Measurements from ENCODE around the gene UNC5A. TPM values are rescaled to one million over a fixed set of nuclear protein-coding genes. Genes with fewer than 3 reads are reported as not detected.

Gene UNC5A
- total RNA-seq, 1 donor from 2014 or later: 2.8 TPM

GRCh38 chr5:176876506-176877431, 66.4 kb downstream of the UNC5A start:
- DNase-seq (ENCODE audit: low spot score, unreplicated experiment): no peak
- no peak for TF ChIP-seq CTCF (IDR thresholded peaks at IDR 0.05; ENCODE audit: unreplicated experiment)
- no peaks in the 10 kb centered on the region for H3K9me3 Mint-ChIP-seq (ENCODE audit: low read depth)
- H3K36me3 Mint-ChIP-seq (ENCODE audit: insufficient read depth): no peaks in the 10 kb centered on the region
- H3K4me1 Mint-ChIP-seq (ENCODE audit: low read depth): no peaks in the 10 kb centered on the region
- H3K27me3 Mint-ChIP-seq: peaks cover 23% of the 10 kb centered on the region
- no peak overlapping the region for H3K4me3 Mint-ChIP-seq (ENCODE audit: low read depth)
- H3K27ac Mint-ChIP-seq: no peak overlapping the region

- TF ChIP-seq CTCF (IDR thresholded peaks at IDR 0.05; ENCODE audit: unreplicated experiment): no peak
- no peak overlapping the region for H3K27ac Mint-ChIP-seq
- H3K4me1 Mint-ChIP-seq (ENCODE audit: low read depth): no peaks in the 10 kb centered on the region
- peaks cover 30% of the 10 kb centered on the region for H3K27me3 Mint-ChIP-seq
- no peak overlapping the region for H3K4me3 Mint-ChIP-seq (ENCODE audit: low read depth)
- DNase-seq (ENCODE audit: low spot score, unreplicated experiment): no peak
- H3K36me3 Mint-ChIP-seq (ENCODE audit: insufficient read depth): no peaks in the 10 kb centered on the region
- no peaks in the 10 kb centered on the region for H3K9me3 Mint-ChIP-seq (ENCODE audit: low read depth)
Measured at GRCh38 chr5:176877793-176878331, 67.5 kb downstream of the UNC5A start.

GRCh38 chr5:176878463-176878862, 68.1 kb downstream of the UNC5A start:
- Mint-ChIP-seq H3K36me3 (ENCODE audit: insufficient read depth) (no peaks in the 10 kb centered on the region), H3K27me3 (peaks cover 32% of the 10 kb centered on the region), H3K4me3 (ENCODE audit: low read depth) (no peak overlapping the region), H3K9me3 (ENCODE audit: low read depth) (no peaks in the 10 kb centered on the region), H3K27ac (no peak overlapping the region), H3K4me1 (ENCODE audit: low read depth) (no peaks in the 10 kb centered on the region)
- DNase-seq (ENCODE audit: low spot score, unreplicated experiment): no peak
- TF ChIP-seq CTCF (IDR thresholded peaks at IDR 0.05; ENCODE audit: unreplicated experiment): no peak

GRCh38 chr5:176878906-176879662, 68.7 kb downstream of the UNC5A start:
- no peak overlapping the region for H3K4me3 Mint-ChIP-seq (ENCODE audit: low read depth)
- no peaks in the 10 kb centered on the region for H3K4me1 Mint-ChIP-seq (ENCODE audit: low read depth)
- DNase-seq (ENCODE audit: low spot score, unreplicated experiment): no peak
- H3K27ac Mint-ChIP-seq: no peak overlapping the region
- no peaks in the 10 kb centered on the region for H3K36me3 Mint-ChIP-seq (ENCODE audit: insufficient read depth)
- TF ChIP-seq CTCF (IDR thresholded peaks at IDR 0.05; ENCODE audit: unreplicated experiment): no peak
- H3K27me3 Mint-ChIP-seq: peaks cover 34% of the 10 kb centered on the region
- no peaks in the 10 kb centered on the region for H3K9me3 Mint-ChIP-seq (ENCODE audit: low read depth)

GRCh38 chr5:176879663-176880361, 69.5 kb downstream of the UNC5A start:
- Mint-ChIP-seq H3K27me3 (peaks cover 40% of the 10 kb centered on the region), H3K9me3 (ENCODE audit: low read depth) (no peaks in the 10 kb centered on the region), H3K4me1 (ENCODE audit: low read depth) (peaks cover 7% of the 10 kb centered on the region), H3K36me3 (ENCODE audit: insufficient read depth) (no peaks in the 10 kb centered on the region), H3K27ac (no peak overlapping the region), H3K4me3 (ENCODE audit: low read depth) (no peak overlapping the region)
- DNase-seq (ENCODE audit: low spot score, unreplicated experiment): no peak
- TF ChIP-seq CTCF (IDR thresholded peaks at IDR 0.05; ENCODE audit: unreplicated experiment): no peak

All from progenitor cell of endocrine pancreas (in vitro differentiated cells).